NCI-H2196 (cell line): Measurements from ENCODE around the gene PIGB.
"Not testable (repeated sequence)": the region's sequence is repeated elsewhere in the genome, so short reads cannot be mapped to it uniquely, and the experiment has no call there.

Source experiments
- DNase-seq: peaks from one replicate; lab custom pipeline; 2025; ENCODE audit not compliant: unreplicated experiment; lab: John Stamatoyannopoulos, UW

Gene PIGB

GRCh38 chr15:55297315-55297714 is 21.7 kb upstream of the PIGB start:
- DNase-seq, result no peak

DNA sequence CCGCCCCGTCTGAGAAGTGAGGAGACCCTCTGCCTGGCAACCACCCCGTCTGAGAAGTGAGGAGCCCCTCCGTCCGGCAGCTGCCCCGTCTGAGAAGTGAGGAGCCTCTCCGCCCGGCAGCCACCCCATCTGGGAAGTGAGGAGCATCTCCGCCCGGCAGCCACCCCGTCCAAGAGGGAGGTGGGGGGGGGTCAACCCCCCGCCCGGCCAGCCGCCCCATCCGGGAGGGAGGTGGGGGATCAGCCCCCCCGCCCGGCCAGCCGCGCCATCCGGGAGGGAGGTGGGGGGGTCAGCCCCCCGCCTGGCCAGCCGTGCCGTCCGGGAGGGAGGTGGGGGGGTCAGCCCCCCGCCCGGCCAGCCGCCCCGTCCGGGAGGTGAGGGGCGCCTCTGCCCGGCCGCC is 16.2 kb upstream of the PIGB start:
- DNase-seq, result not testable (repeated sequence)

GRCh38 chr15:55319537-55320237 is 665 bp downstream of the PIGB start:
- DNase-seq, result no peak

- DNase-seq, result no peak
These were observed 1.2 kb downstream of the PIGB start for GRCh38 chr15:55320238-55320550.

- DNase-seq, result no peak
These were observed 1.9 kb downstream of the PIGB start for GRCh38 chr15:55320963-55321362.

- DNase-seq, result no peak
These were observed 3.4 kb downstream of the PIGB start for GRCh38 chr15:55322467-55322866.

- no peak for DNase-seq
These were observed 8.4 kb downstream of the PIGB start for GRCh38 chr15:55327387-55327786.

DNA sequence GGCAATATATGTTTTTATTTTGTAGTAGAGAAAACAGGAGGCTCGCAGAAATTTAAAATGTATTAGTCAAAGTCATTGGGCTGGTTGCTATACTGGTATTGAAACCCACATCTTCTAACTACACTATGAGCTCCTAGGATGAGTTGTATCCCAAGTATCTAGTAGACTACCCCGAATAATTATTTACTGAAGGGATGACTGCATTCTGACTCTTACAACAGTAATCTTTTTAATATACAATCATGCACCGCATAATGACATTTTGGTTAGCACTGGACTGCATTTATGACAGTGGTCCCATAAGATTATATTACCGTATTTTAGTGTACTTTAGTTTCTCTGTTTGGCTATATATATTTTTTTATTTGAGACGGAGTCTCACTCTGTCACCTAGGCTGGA is 15.3 kb downstream of the PIGB start:
- DNase-seq, result no peak

DNA sequence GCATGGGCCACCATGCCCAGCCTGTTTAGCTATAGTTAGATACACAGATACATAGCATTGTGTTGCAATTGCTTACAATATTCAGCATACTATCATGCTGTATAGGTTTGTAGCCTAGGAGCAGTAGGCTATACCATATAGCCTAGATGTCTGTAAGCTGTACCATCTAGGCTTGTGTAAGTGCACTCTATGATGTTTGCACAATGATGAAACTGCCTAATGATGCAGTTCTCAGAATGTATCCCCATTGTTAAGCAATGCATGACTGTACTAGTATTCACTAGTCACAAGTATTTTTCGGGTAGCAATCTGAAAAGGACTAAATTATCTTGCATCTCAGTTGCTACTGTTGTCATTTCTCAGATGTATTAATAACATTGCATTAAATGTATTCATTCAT is 16.0 kb downstream of the PIGB start:
- DNase-seq, result no peak

GRCh38 chr15:55337160-55337559 is 18.1 kb downstream of the PIGB start:
- no peak for DNase-seq

DNA sequence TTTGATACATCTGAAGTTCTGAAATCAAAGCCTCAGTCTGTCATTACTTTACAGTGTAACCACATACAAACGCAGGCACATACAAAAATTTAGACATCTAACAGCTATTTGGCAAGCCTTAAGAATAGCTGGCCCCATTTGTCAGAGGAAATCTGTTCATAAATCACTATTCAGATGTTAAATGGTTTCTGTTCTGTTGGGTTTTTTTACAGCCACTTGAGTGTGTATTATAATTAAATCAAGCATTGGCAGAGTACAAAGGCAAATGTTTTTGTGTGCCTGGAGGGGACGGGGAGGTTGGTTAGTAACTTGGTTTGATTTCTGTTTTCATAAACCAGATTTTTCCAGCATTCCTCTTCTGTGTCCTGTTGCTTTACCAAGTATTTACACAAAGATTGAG is 24.1 kb downstream of the PIGB start:
- DNase-seq, result no peak

DNA sequence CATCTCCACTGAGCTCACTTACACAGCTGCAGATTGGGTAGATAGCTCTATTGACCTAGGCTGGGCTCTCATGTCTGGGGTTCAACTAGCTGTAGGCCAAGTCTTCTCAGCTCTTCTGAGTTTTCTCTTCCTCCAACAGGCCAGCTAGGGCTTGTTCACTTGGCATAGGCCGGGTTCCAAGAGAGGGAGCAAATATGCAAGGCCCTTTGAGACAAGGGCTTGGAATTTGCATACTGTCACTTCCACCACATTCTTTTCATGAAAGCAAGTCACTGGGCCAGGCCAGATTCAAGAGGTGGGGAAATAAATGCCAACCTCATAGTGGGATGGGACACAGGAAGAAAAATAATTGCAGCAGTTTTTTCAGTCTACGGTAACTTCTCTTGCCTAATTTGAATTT is 25.2 kb downstream of the PIGB start:
- no peak for DNase-seq

GRCh38 chr15:55348281-55348778 is 29.3 kb downstream of the PIGB start:
- no peak for DNase-seq

DNA sequence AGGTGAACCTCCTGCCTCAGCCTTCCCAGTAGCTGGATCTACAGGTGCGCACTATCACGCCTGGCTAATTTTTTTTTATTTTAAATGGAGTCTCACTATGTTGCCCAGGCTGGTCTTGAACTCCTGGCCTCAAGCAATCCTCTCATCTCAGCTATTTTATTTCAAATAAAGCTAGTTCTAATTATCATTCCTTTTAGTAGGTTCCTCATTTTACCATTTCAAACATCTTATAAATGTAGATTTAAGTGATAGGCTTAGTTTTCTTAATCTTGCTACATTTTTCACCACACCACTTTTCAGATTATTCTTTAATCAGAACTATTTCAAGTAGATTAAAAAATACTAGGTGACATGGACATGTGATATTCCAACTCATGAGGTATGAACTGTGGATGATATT is 30.3 kb downstream of the PIGB start:
- DNase-seq, result no peak

DNA sequence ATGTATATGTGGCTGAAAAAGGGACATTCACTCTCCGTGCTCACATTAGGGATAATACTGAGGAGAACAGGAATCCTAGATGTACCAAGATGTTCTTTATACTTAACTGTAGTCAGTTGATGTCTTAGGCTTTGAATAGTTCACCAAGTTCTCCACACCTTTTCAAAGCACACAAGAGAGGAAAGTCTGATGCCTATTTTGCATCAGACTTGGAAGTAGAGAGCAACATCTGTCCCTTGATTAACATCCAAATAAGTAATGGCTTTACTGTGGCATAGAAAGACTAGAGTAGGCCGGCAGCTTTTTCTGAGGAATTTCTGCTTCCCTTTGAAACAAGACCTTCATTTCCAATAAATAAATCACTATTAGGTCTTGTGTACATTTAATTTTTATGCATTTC is 34.0 kb downstream of the PIGB start:
- DNase-seq, result no peak

DNA sequence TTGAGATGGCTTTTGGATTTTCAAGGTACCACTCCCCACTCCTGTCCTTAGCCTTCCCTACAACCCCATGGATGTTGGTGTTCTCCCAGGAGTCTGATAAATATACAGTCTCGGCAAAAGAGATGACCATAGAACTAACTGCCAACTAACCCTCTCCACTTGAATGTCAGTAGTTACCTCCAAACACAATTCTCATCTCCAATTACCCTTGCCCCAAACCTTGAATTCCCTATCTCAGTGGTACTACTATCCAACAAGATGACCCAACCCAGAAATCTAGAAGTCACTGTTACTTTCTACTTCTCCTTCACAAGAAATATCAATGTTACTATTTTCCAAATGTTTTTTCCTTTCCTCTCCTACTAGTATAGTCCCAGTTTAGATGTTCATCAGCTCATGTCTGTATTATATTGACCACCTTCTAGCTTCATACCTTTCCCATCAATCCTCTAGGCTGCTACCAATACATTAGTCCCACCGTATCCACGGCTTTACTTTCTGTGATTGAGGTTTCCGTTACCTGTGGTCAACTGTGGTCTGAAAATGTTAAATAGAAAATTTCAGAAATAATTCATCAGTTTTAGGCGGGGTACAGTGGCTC is 38.1 kb downstream of the PIGB start:
- no peak for DNase-seq

DNA sequence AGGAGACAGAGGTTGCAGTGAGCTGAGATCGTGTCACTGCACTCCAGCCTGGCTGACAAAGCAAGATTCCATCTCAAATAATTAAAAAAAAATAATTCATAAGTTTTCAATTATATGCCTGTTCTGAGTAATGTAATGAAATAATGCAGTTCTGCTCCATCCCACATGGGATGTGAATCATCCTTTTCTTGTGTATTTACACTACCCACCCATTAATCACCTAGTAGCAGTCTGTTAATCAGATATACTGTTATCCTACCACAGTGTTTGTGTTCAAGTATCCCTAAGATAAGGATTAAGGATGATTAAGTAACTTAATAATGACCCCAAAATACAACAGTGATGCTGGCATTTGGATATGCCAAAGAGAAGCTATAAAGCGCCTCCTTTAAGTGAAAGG is 38.8 kb downstream of the PIGB start:
- DNase-seq, result no peak

DNA sequence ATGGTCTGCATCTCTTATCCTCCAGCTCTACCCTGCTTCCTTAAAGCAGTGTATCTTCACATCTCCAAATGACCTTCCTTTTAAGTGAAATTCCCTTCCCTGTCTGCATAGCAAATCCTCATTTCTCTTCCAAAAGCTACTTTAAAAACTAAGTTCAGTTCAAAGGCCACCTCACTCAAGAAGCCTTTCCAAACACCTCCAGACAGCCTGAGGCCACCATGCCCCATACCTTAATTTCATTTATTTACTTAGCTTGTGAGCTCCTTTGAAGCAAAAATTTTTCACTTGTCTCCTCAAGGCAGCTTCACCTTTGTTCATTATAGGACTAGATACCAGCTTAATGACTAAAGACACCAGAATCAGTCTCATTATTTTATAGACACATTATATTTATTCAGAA is 39.4 kb downstream of the PIGB start:
- no peak for DNase-seq

GRCh38 chr15:55360256-55360655 is 41.2 kb downstream of the PIGB start:
- DNase-seq, result no peak

DNA sequence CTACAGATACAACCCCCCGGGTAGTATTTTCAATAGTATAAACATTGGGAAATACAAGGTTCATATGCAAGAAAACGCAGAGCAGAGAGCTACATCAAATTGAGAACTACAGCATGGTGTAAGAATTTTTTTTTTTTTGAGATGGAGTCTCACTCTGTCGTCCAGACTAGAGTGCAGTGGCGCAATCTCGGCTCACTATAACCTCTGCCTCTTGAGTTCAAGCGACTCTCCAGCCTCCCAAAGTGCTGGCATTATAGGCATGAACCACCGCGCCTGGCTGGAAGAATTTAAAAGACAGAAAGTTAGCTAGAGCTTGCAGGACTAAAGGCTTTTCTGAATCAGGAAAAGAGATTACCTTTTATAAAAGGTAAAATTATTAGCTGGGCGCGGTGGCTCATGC is 42.0 kb downstream of the PIGB start:
- DNase-seq, result no peak

DNA sequence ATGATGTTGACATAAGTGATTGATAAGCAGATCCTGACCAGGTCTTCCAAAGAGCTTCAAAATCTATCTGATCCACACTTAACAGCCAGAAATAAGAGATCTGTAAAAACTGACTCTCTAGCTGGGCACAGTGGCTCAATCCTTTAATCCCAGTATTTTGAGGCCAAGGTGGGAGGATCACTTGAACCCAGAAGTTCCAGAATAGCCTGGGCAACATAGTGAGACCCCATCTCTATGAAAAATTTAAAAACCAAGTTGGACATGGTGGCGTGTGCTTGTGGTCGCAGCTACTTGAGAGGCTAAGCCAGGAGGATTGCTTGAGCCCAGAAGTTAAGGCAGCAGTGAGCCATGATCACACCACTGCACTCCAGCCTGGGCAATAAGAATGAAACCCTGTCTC is 43.6 kb downstream of the PIGB start:
- DNase-seq, result no peak

DNA sequence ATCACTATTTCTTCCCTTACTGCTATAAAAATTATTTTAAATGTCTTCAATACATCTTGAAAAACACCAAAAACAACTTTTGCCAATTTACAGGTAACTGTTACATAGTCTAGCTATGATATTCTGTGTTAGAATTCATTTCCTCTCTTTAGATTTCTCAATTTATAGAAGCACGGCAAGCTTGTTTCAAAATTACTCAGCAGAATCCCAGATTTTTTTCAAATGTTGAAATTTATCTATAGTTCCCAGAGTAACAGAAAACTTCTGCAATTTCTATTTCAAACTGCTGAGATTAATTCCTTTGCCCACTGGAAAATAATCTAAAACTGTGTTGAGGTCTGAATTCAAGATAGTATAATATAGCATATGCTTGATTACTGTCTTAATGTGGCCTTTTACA is 48.0 kb downstream of the PIGB start:
- no peak for DNase-seq
